Spinal cord (tissue), 10 donors: ENCODE results near the gene CHRNB1. TPM values are rescaled to one million over a fixed set of nuclear protein-coding genes. Genes with fewer than 3 reads are reported as not detected.

Source experiments
- DNase-seq, 6 donors: peaks; one replicate each; pipeline versions ENCODE4 v3.0.0 to v3.0.0-alpha.2; 2013 to 2015; ENCODE audit warnings: low spot score in 6 of 6, low read depth in 4 of 6
- H3K27ac ChIP-seq: one replicate; pipeline ENCODE4 v1.5.1; 2013; ENCODE audit warnings: low read depth, low read length, control low read depth
- H3K27me3 ChIP-seq: one replicate; pipeline ENCODE4 v1.6.1; 2013; ENCODE audit warnings: low read length; ENCODE audit not compliant: control insufficient read depth, insufficient read depth
- H3K36me3 ChIP-seq: one replicate; pipeline ENCODE4 v1.6.1; 2013; ENCODE audit warnings: low read length; ENCODE audit not compliant: control insufficient read depth, insufficient read depth
- H3K4me1 ChIP-seq: one replicate; pipeline ENCODE4 v1.6.1; 2013; ENCODE audit warnings: low read length; ENCODE audit not compliant: control insufficient read depth, insufficient read depth
- H3K4me3 ChIP-seq: one replicate; pipeline ENCODE4 v1.5.1; 2013; ENCODE audit warnings: low read depth, low read length, control low read depth
- H3K9me3 ChIP-seq: one replicate; pipeline ENCODE4 v1.6.1; 2013; ENCODE audit warnings: low read length; ENCODE audit not compliant: control insufficient read depth, insufficient read depth
- WGBS: methylation state at CpG from one replicate; pipeline ENCODE4 v1.1.5; 2013; ENCODE audit warnings: missing lambda C conversion rate; ENCODE audit not compliant: insufficient coverage; 5-methylcytosine and 5-hydroxymethylcytosine counted together
- polyA plus RNA-seq, 2 donors: library from polyadenylated mRNA; unstranded; fragments of 120-200 nt; gene quantifications; one replicate each; pipeline ENCODE4 v1.2.1, GENCODE V29; 2013; ENCODE audit not compliant: insufficient read length in 2 of 2
- total RNA-seq, 2 donors: library from RNA; depleted of rRNA in 1 of 2; stranded (reverse); fragments of 120-200 nt in 1 of 2; fragments of >200 nt in 1 of 2; gene quantifications; one replicate each; pipeline versions ENCODE4 v1.2.3 to v1.2.4, GENCODE V29; 2013 to 2014
- donor health status: healthy.

CHRNB1 gene
- total and polyA plus RNA-seq, 4 donors: 19.1 to 25.9 (median 20.9) TPM

- Histone ChIP-seq H3K4me1 (peaks cover 63% of the 10 kb centered on the region), H3K27me3 (peaks cover 34% of the 10 kb centered on the region), H3K9me3 (no peaks in the 10 kb centered on the region), H3K4me3 (peak overlapping the region; percentile 77), H3K36me3 (peaks cover 9% of the 10 kb centered on the region), H3K27ac (peak overlapping the region; percentile 86)
- no CpG with 5 or more reads among the region's 7 CpGs for WGBS
- DNase-seq: peak in 1 of 6 donors; percentile 71
Measured at GRCh38 chr17:7441266-7441665, 3.6 kb upstream of the CHRNB1 start.

- 85% methylated on average over 2 of the region's 2 CpGs for WGBS
- H3K4me1 ChIP-seq: peaks cover 62% of the 10 kb centered on the region
- H3K27ac ChIP-seq: no peak overlapping the region
- DNase-seq: no peak
- H3K9me3 ChIP-seq: no peaks in the 10 kb centered on the region
- H3K27me3 ChIP-seq: peaks cover 40% of the 10 kb centered on the region
- H3K4me3 ChIP-seq: no peak overlapping the region
- H3K36me3 ChIP-seq: peaks cover 9% of the 10 kb centered on the region
Measured at GRCh38 chr17:7442142-7442541, 2.7 kb upstream of the CHRNB1 start.

DNA sequence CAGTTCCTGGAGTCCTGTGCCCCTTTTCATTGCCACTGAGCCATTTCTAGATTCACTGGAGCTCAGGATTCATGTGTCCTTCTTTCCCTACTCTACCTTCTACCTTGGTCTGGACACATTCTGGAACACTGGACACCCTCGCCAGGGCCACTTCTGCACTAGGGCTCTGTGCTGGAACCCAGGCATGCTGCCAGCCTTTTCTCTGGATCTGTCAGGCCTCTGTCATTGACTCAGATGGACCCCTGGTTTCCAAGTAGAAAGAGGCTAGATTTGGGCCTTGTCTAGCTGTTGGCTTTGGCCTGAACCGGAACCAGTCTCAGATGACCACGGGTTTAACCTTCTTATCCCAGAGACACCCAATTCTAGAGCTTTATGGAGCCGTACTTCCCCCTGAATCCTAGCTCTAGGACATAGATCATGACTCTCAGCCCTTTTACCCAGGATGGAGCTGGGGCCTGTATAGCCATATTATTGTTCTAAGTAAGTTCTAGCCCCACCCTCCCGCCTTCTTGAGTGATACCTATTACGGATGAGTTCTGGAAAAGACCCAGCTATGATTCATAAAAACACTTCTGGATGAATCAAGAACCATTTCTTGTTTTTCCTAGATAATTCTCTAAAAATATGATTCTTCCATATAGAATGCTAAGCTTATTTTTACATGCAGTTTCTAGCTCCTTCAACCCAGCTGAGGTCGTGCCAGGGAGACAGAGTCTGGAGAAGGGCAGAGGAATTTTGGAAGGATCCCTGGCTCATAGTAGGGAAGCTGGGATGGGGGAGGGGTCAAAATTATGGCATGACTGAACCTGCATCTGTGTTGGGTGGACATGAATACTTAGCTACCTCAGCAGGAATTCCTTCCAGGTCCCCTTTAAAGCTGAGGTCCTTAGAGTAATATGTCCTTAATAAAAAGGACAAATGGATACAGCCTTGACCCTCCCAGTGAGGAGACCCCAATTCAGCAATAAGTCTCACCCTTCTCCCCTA lies 1.1 kb upstream of the CHRNB1 start:
- peaks cover 9% of the 10 kb centered on the region for H3K36me3 ChIP-seq
- DNase-seq: no peak
- H3K4me3 ChIP-seq: no peak overlapping the region
- peaks cover 39% of the 10 kb centered on the region for H3K27me3 ChIP-seq
- no peak overlapping the region for H3K27ac ChIP-seq
- H3K9me3 ChIP-seq: no peaks in the 10 kb centered on the region
- peaks cover 46% of the 10 kb centered on the region for H3K4me1 ChIP-seq
- WGBS: 100% methylated on average over 2 of the region's 7 CpGs

DNA sequence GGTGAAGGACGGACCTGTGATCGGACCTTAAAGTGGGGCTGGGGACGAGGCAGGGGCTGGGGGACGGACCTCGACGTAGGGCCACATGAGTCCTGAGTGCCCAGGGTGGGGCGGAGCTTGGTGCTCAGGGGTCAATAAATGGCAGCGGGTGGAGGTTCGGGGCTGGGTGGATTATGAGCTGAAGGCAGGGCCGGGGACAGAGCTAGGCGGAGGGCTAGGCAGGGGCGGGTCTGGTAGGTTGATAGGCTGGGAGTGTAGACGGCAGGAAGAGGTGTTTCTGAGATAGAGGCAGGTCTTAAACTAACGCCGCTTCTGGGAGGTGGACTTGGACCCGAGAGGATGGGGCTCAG lies 733 bp downstream of the CHRNB1 start:
- Histone ChIP-seq H3K27me3 (peaks cover 33% of the 10 kb centered on the region), H3K9me3 (no peaks in the 10 kb centered on the region), H3K36me3 (peaks cover 9% of the 10 kb centered on the region), H3K27ac (no peak overlapping the region), H3K4me1 (peaks cover 33% of the 10 kb centered on the region), H3K4me3 (no peak overlapping the region)
- no peak for DNase-seq
- 5% methylated on average over 12 of the region's 16 CpGs for WGBS

- peaks cover 30% of the 10 kb centered on the region for H3K27me3 ChIP-seq
- DNase-seq: no peak
- H3K27ac ChIP-seq: no peak overlapping the region
- H3K4me3 ChIP-seq: no peak overlapping the region
- peaks cover 21% of the 10 kb centered on the region for H3K4me1 ChIP-seq
- no peaks in the 10 kb centered on the region for H3K36me3 ChIP-seq
- H3K9me3 ChIP-seq: no peaks in the 10 kb centered on the region
- no CpG with 5 or more reads among the region's 7 CpGs for WGBS
Measured at GRCh38 chr17:7448461-7448860, 3.6 kb downstream of the CHRNB1 start.

- no peak for DNase-seq
- H3K4me1 ChIP-seq: peaks cover 14% of the 10 kb centered on the region
- no peaks in the 10 kb centered on the region for H3K27me3 ChIP-seq
- H3K9me3 ChIP-seq: no peaks in the 10 kb centered on the region
- WGBS: no CpG with 5 or more reads among the region's 3 CpGs
- no peak overlapping the region for H3K4me3 ChIP-seq
- H3K36me3 ChIP-seq: peaks cover 40% of the 10 kb centered on the region
- no peak overlapping the region for H3K27ac ChIP-seq
Measured at GRCh38 chr17:7459961-7460545, 15.2 kb downstream of the CHRNB1 start.

- Histone ChIP-seq H3K27me3 (no peaks in the 10 kb centered on the region), H3K4me1 (peaks cover 9% of the 10 kb centered on the region), H3K9me3 (no peaks in the 10 kb centered on the region), H3K36me3 (peaks cover 49% of the 10 kb centered on the region), H3K4me3 (no peak overlapping the region), H3K27ac (no peak overlapping the region)
- WGBS: 83% methylated on average over 5 of the region's 7 CpGs
- DNase-seq: no peak
Measured at GRCh38 chr17:7460850-7461660, 16.2 kb downstream of the CHRNB1 start.

- H3K27ac ChIP-seq: no peak overlapping the region
- no peak overlapping the region for H3K4me3 ChIP-seq
- H3K9me3 ChIP-seq: no peaks in the 10 kb centered on the region
- peaks cover 12% of the 10 kb centered on the region for H3K4me1 ChIP-seq
- no peaks in the 10 kb centered on the region for H3K27me3 ChIP-seq
- H3K36me3 ChIP-seq: peaks cover 63% of the 10 kb centered on the region
- no peak for DNase-seq
- 88% methylated on average over 36 of the region's 44 CpGs for WGBS
Measured at GRCh38 chr17:7462474-7463371, 17.9 kb downstream of the CHRNB1 start.

GRCh38 chr17:7463372-7463846 lies 18.5 kb downstream of the CHRNB1 start:
- Histone ChIP-seq H3K4me3 (no peak overlapping the region), H3K27me3 (no peaks in the 10 kb centered on the region), H3K4me1 (peaks cover 17% of the 10 kb centered on the region), H3K27ac (no peak overlapping the region), H3K9me3 (no peaks in the 10 kb centered on the region), H3K36me3 (peaks cover 65% of the 10 kb centered on the region)
- DNase-seq: no peak
- 96% methylated on average over 10 of the region's 14 CpGs for WGBS
